GM23248 (cell line): ENCODE data around the gene SPDEF. TPM values are rescaled to one million over a fixed set of nuclear protein-coding genes. Genes with fewer than 3 reads are reported as not detected.
A peak's percentile ranks its signal among the peaks of the same experiment; 100 is the strongest.

ENCODE experiments used
- DNase-seq: peaks from one replicate; pipeline ENCODE4 v3.0.0-alpha.2; 2015
- H2AFZ ChIP-seq: fragments of 200-600 bp; sonication (generic); 2 replicates; pipeline ENCODE4 v1.6.1; 2016; ENCODE audit warnings: antibody characterized with exemption
- H3F3A ChIP-seq: fragments of 200-600 bp; sonication (generic); 2 replicates; pipeline ENCODE4 v1.6.1; 2016; ENCODE audit warnings: mild to moderate bottlenecking, antibody characterized with exemption, mixed run types; ENCODE audit not compliant: insufficient read depth
- H3K27ac ChIP-seq: fragments of 200-600 bp; sonication (generic); 2 replicates; pipeline ENCODE4 v1.5.1; 2016; ENCODE audit warnings: mild to moderate bottlenecking
- H3K27me3 ChIP-seq: fragments of 200-600 bp; sonication (generic); replicated peaks from 2 replicates; pipeline ENCODE4 v1.6.1; 2016; ENCODE audit warnings: mild to moderate bottlenecking; ENCODE audit not compliant: insufficient read depth
- H3K36me3 ChIP-seq: fragments of 200-600 bp; sonication (generic); 2 replicates; pipeline ENCODE4 v1.6.1; 2016; ENCODE audit warnings: low read depth, mild to moderate bottlenecking
- H3K4me1 ChIP-seq: fragments of 200-600 bp; sonication (generic); 2 replicates; pipeline ENCODE4 v1.6.1; 2016; ENCODE audit warnings: mild to moderate bottlenecking; ENCODE audit not compliant: insufficient read depth
- H3K4me2 ChIP-seq: fragments of 200-600 bp; sonication (generic); one replicate; pipeline ENCODE4 v1.6.1; 2016; ENCODE audit warnings: mild to moderate bottlenecking; ENCODE audit not compliant: unreplicated experiment
- H3K4me3 ChIP-seq: fragments of 200-600 bp; sonication (generic); 2 replicates; pipeline ENCODE4 v1.5.1; 2016; ENCODE audit warnings: mild to moderate bottlenecking
- H3K79me2 ChIP-seq: fragments of 200-600 bp; sonication (generic); 2 replicates; pipeline ENCODE4 v1.6.1; 2016; ENCODE audit warnings: mild to moderate bottlenecking; ENCODE audit not compliant: insufficient read depth
- H3K9ac ChIP-seq: fragments of 200-600 bp; sonication (generic); 2 replicates; pipeline ENCODE4 v1.6.1; 2016; ENCODE audit warnings: mild to moderate bottlenecking
- H3K9me2 ChIP-seq: fragments of 200-600 bp; sonication (generic); 2 replicates; pipeline ENCODE4 v1.6.1; 2016; ENCODE audit warnings: mixed run types, mild to moderate bottlenecking, moderate library complexity; ENCODE audit not compliant: insufficient read depth
- H3K9me3 ChIP-seq: fragments of 200-600 bp; sonication (generic); one replicate; pipeline ENCODE4 v1.6.1; 2017; ENCODE audit warnings: low read depth
- H4K20me1 ChIP-seq: fragments of 200-600 bp; sonication (generic); 2 replicates; pipeline ENCODE4 v1.6.0; 2016; ENCODE audit not compliant: insufficient read depth
- EZH2 ChIP-seq: fragments of 200-600 bp; sonication (generic); IDR thresholded peaks from 2 replicates; pipeline ENCODE4 v1.6.1; 2018; ENCODE audit warnings: antibody characterized with exemption, mild to moderate bottlenecking; ENCODE audit not compliant: insufficient read depth, poor library complexity, severe bottlenecking
- EZH2phosphoT487 ChIP-seq: fragments of 200-600 bp; sonication (generic); IDR thresholded peaks from 2 replicates; pipeline ENCODE4 v1.6.1; 2018; ENCODE audit warnings: antibody characterized with exemption, moderate library complexity, mild to moderate bottlenecking, low read depth; ENCODE audit not compliant: insufficient read depth
- WGBS, 2 experiments: methylation state at CpG; one replicate each; pipeline ENCODE4 v1.1.6; 2015 to 2017; ENCODE audit warnings: low lambda C conversion rate in 2 of 2, low coverage in 1 of 2; ENCODE audit errors: missing lambda C conversion rate in 2 of 2; 5-methylcytosine and 5-hydroxymethylcytosine counted together
- in situ Hi-C: fragments of 300-500 bp; cut with MboI; formaldehyde crosslinking; loops from 2 replicates; pipeline ENCODE4 v1.15.0; 2020
- polyA plus RNA-seq: library from polyadenylated mRNA; unstranded; fragments of >200 nt; fragmentation: Nextera tagmentation; extraction: Ambion mirVana; gene quantifications from 2 replicates; pipeline ENCODE4 v1.2.1, GENCODE V29; 2016
- total RNA-seq: library from RNA; depleted of rRNA; stranded (reverse); fragments of >200 nt; shearing (Covaris generic); gene quantifications from 2 replicates; pipeline ENCODE4 v1.2.3, GENCODE V29; 2014

Gene SPDEF
- total and polyA plus RNA-seq, 2 experiments from 2014 or later = not detected

DNA sequence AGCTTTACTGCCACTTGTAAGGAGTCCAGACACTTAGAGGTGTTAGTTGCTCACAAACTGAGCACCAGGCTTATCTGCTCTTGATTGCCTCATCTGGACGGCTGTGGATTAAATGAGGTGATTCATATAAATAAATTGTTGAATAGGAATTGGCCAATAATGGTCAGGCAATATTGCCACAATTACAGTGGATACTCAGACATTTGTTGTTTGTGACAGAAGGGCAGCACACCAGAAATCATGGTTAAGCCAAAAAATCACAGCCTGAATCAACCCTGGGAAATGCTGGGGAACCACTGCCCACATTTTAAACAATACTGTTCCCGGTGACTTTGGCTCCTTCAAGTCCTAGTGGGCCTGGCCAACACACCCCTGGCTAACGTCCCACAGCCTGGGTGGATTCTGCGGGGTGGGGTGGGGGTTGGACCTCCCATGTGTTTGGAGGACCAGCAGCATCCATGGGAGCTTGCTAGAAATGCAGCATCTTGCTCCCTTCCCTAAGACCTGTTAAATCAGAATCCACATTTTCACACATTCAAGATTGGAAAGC lies 29.5 kb upstream of the SPDEF start:
- H3K36me3 ChIP-seq = no peaks in the 10 kb centered on the region
- H3K9me3 ChIP-seq = no peaks in the 10 kb centered on the region
- no peaks in the 10 kb centered on the region for H3K27me3 ChIP-seq
- H4K20me1 ChIP-seq = peaks cover 1% of the 10 kb centered on the region; the same call in 1 of the 2 replicates
- peak; percentile 86 for DNase-seq
- peaks cover 34% of the 10 kb centered on the region for H3K79me2 ChIP-seq
- in situ Hi-C loops = no loop called here
- H3K27ac ChIP-seq = peak overlapping the region; percentile 40
- H3K4me2 ChIP-seq = no peak overlapping the region
- H3K9ac ChIP-seq = no peak overlapping the region
- WGBS, 2 experiments = 14 to 18% methylated on average over 4 of the region's 4 CpGs
- TF ChIP-seq EZH2 (no peak), EZH2phosphoT487 (no peak)
- no peak overlapping the region for H2AFZ ChIP-seq
- H3K4me3 ChIP-seq = no peak overlapping the region
- no peaks in the 10 kb centered on the region for H3K9me2 ChIP-seq
- H3K4me1 ChIP-seq = peaks cover 14% of the 10 kb centered on the region
- H3F3A ChIP-seq = peaks cover 4% of the 10 kb centered on the region; the same call in 1 of the 2 replicates

GRCh38 chr6:34585108-34585507 lies 29.0 kb upstream of the SPDEF start:
- Histone ChIP-seq H3K27me3 (no peaks in the 10 kb centered on the region), H4K20me1 (no peaks in the 10 kb centered on the region), H3K27ac (peak overlapping the region; percentile 40; the same call in 1 of the 2 replicates), H3K79me2 (peaks cover 30% of the 10 kb centered on the region; the same call in 1 of the 2 replicates), H3K4me1 (peaks cover 14% of the 10 kb centered on the region), H3K36me3 (no peaks in the 10 kb centered on the region), H3K4me2 (no peak overlapping the region), H3K9me3 (no peaks in the 10 kb centered on the region), H3F3A (peaks cover 4% of the 10 kb centered on the region; the same call in 1 of the 2 replicates), H3K4me3 (no peak overlapping the region), H3K9ac (no peak overlapping the region), H3K9me2 (no peaks in the 10 kb centered on the region), H2AFZ (no peak overlapping the region)
- DNase-seq = no peak
- 77 to 91% methylated on average over 2 of the region's 2 CpGs for WGBS, 2 experiments
- in situ Hi-C loops = no loop called here
- TF ChIP-seq EZH2phosphoT487 (no peak), EZH2 (no peak)

GRCh38 chr6:34584694-34585093 lies 28.6 kb upstream of the SPDEF start:
- H3K79me2 ChIP-seq = peaks cover 27% of the 10 kb centered on the region; the same call in 1 of the 2 replicates
- H3K9me3 ChIP-seq = no peaks in the 10 kb centered on the region
- no peaks in the 10 kb centered on the region for H3K36me3 ChIP-seq
- DNase-seq = no peak
- WGBS, 2 experiments = 91 to 94% methylated on average over 9 of the region's 9 CpGs
- no peak overlapping the region for H3K9ac ChIP-seq
- TF ChIP-seq EZH2phosphoT487 (no peak), EZH2 (no peak)
- H3K27me3 ChIP-seq = no peaks in the 10 kb centered on the region
- H4K20me1 ChIP-seq = no peaks in the 10 kb centered on the region
- in situ Hi-C loops = no loop called here
- no peak overlapping the region for H2AFZ ChIP-seq
- no peak overlapping the region for H3K4me3 ChIP-seq
- H3K4me1 ChIP-seq = peaks cover 14% of the 10 kb centered on the region
- H3F3A ChIP-seq = peaks cover 4% of the 10 kb centered on the region; the same call in 1 of the 2 replicates
- no peak overlapping the region for H3K27ac ChIP-seq
- no peak overlapping the region for H3K4me2 ChIP-seq
- no peaks in the 10 kb centered on the region for H3K9me2 ChIP-seq

GRCh38 chr6:34583861-34584604 lies 27.9 kb upstream of the SPDEF start:
- no peak for DNase-seq
- H2AFZ ChIP-seq = no peak overlapping the region
- in situ Hi-C loops = no loop called here
- H3K9ac ChIP-seq = no peak overlapping the region
- no peak overlapping the region for H3K4me2 ChIP-seq
- H3K27me3 ChIP-seq = no peaks in the 10 kb centered on the region
- peaks cover 20% of the 10 kb centered on the region; the same call in 1 of the 2 replicates for H3K79me2 ChIP-seq
- no peaks in the 10 kb centered on the region for H3K36me3 ChIP-seq
- TF ChIP-seq EZH2 (no peak), EZH2phosphoT487 (no peak)
- H3K27ac ChIP-seq = no peak overlapping the region
- H3K4me3 ChIP-seq = no peak overlapping the region
- H3K9me2 ChIP-seq = no peaks in the 10 kb centered on the region
- H3K4me1 ChIP-seq = peaks cover 14% of the 10 kb centered on the region
- H3K9me3 ChIP-seq = no peaks in the 10 kb centered on the region
- no peaks in the 10 kb centered on the region for H4K20me1 ChIP-seq
- WGBS, 2 experiments = 75 to 82% methylated on average over 5 of the region's 5 CpGs
- H3F3A ChIP-seq = peaks cover 4% of the 10 kb centered on the region; the same call in 1 of the 2 replicates
